Activated CD4-positive, alpha-beta T cell treated with anti-CD3 and anti-CD28 coated beads, Interleukin-2, amount 50 U/mL, for 24 hours (primary cell): Measurements from ENCODE around the gene TIGD1.
"Not testable (repeated sequence)": the region's sequence is repeated elsewhere in the genome, so short reads cannot be mapped to it uniquely, and the experiment has no call there.

ENCODE experiments used
- DNase-seq, 2 donors: peaks; one replicate each; pipeline ENCODE4 v3.0.0-alpha.2; 2020; ENCODE audit warnings: low read depth in 1 of 2, low spot score in 1 of 2

The TIGD1 gene

GRCh38 chr2:232540441-232541041 lies 9.8 kb downstream of the TIGD1 start:
- DNase-seq: no peak

- no peak for DNase-seq
Observed at GRCh38 chr2:232539298-232540231, 10.8 kb downstream of the TIGD1 start, which contains the start of gene CHRNG. CHRNG (plus strand) TSS chr2:232539692; CDS start chr2:232539748, 56 bp downstream.

GRCh38 chr2:232538671-232539070 lies 11.7 kb downstream of the TIGD1 start:
- DNase-seq: no peak

DNA sequence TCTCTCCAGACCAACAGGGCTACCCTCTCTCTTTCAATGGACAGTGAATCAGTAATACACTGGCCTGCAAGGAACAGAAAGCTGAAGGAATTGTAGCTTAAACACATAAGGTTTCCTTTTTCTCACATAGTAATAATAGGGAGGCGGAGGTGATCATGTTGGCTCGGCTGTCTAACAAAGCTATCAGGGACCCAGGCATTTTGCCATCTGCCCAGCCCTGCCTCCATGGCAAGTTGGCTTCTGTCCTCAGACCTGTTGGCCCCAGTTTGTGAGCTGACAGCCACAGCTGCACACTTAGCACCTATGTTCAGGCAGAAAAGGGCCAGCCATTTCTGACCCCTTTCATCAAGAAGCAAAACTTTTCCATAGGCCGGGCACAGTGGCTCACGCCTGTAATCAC lies 12.9 kb downstream of the TIGD1 start:
- DNase-seq: no peak

DNA sequence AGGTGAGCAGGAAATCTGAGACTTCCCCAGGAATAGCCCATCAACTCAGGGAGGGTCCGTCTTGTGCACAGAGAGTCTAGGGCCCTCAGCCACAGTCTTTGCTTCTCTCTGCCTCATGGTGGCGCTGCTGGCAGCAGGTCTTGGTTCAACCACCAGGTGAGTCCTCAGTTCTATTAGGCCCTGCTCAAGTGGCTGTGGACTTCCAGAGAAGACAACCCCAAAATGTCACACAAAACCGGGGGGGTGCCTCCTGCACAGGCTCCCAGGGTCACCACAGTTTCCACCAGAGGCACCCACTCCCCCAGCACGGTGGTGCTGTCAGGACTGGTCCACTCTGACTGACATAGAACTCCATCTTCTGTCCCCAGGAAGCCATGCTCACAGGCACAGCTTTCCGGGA lies 13.3 kb downstream of the TIGD1 start:
- no peak for DNase-seq

DNA sequence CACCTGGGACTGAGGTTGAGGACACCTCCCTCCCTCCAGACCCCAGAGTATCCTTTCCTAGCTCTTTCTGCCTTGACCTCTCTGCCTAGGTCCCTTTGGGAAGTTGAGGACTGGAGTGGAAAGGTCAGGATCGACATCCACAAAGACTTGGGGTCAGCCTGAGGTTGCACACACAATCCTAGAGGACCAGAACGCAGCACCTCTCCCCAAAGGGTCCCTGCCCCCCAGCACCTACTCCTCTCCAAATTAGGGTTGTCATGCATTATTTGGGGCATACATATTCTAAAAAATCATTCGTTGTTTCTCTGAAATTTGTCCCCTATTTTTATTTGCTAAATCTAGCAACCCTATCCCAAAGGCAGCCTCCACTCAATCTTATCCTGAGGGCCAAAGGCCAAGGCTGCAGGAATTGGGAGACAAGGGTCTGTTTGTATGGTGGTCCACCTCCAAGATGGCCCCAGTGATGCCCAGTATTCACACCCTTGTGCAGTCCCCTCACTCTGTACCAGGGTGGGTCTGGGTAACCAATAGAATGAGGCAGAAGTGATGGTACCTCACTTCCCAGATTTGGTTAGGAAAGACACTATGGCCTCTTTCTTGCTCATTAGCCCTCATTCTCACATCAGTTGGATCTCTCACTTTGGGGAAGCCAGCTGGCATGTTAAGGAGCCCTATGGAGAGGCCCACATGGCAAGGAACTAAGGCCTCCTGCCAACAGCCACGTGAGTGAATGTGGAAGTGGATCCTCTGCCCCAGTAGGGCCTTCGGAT lies 14.4 kb downstream of the TIGD1 start:
- no peak for DNase-seq

GRCh38 chr2:232534940-232535651 lies 15.3 kb downstream of the TIGD1 start:
- no peak for DNase-seq

- no peak for DNase-seq
Observed at GRCh38 chr2:232533944-232534710, 16.2 kb downstream of the TIGD1 start.

DNA sequence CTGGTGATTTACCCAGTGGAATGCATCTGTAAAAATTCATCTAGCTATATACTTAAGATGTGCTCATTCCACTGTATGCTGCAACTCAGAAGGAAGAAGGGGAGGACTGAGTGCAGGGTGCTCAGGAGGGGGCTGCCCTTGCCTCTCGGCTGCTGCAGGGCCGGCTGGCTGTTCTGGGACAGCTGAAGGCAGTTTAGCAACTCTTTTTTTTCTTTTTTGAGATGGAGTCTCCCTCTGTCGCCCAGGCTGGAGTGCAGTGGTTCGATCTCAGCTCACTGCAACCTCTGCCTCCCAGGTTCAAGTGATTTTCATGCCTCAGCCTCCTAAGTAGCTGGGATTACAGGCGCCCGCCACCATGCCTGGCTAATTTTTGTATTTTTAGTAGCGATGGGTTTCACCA lies 17.5 kb downstream of the TIGD1 start:
- DNase-seq: not testable (repeated sequence)

DNA sequence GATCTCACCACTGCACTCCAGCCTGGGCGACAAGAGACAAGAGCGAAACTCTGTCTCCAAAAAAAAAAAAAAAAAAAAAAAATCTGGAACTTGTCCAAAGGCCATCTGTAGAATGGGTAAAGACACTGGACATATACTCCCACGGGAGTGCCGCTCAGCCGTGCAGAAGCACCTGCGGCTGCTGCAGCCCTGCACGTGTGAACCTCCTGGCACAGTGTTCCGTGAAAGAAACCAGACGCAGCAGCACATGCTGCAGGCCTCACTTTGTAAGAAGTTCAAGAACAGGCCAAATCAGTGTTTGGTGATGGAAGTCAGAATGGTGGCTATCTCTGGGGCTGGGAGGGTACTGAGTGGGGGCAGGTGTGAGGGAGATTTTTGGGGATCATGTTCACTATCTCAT lies 17.9 kb downstream of the TIGD1 start:
- no peak for DNase-seq

GRCh38 chr2:232530626-232531260 lies 19.6 kb downstream of the TIGD1 start:
- no peak for DNase-seq

GRCh38 chr2:232529806-232530547 lies 20.4 kb downstream of the TIGD1 start:
- no peak for DNase-seq

- no peak for DNase-seq
Observed at GRCh38 chr2:232528746-232529460, 21.5 kb downstream of the TIGD1 start.

DNA sequence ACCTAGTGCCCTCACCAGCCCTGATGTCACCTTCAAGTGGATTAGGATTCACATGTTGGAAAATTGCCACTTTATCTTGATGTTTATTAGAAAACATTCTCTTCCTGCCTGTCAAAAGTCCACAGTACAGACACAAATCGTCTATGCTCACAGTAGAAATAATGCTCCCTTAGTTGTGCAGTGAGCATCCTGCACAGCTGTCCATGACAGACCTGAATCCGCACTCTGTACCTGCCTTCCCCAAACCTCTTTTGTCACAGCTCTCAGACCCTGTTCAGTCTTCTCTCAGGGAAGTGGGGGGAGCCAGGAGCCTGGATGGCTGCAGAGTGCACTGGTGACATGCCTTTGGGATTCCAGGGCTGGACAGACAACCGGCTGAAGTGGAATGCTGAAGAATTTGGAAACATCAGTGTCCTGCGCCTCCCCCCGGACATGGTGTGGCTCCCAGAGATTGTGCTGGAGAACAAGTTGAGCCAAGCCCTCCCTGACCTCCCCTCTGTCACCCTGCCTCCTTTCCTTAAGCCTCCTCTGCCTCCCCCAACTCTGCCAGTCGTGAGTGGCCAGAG lies 22.4 kb downstream of the TIGD1 start:
- DNase-seq: no peak

- DNase-seq: no peak
Observed at GRCh38 chr2:232526372-232526941, 23.9 kb downstream of the TIGD1 start.

GRCh38 chr2:232525791-232526371 lies 24.5 kb downstream of the TIGD1 start, which contains the start of gene CHRND:
CHRND (plus strand) TSS chr2:232526160; CDS start chr2:232526216, 56 bp downstream.
- no peak for DNase-seq

- DNase-seq: no peak
Observed at GRCh38 chr2:232525199-232525598, 25.2 kb downstream of the TIGD1 start.
